Activated CD4-positive, alpha-beta T cell treated with anti-CD3 and anti-CD28 coated beads, Interleukin-2, amount 50 U/mL, for 16 hours (primary cell): ENCODE measurements around the gene DEGS2.

ENCODE experiments used
- DNase-seq: peaks from one replicate; pipeline ENCODE4 v3.0.0-alpha.2; 2020

Gene DEGS2

DNA sequence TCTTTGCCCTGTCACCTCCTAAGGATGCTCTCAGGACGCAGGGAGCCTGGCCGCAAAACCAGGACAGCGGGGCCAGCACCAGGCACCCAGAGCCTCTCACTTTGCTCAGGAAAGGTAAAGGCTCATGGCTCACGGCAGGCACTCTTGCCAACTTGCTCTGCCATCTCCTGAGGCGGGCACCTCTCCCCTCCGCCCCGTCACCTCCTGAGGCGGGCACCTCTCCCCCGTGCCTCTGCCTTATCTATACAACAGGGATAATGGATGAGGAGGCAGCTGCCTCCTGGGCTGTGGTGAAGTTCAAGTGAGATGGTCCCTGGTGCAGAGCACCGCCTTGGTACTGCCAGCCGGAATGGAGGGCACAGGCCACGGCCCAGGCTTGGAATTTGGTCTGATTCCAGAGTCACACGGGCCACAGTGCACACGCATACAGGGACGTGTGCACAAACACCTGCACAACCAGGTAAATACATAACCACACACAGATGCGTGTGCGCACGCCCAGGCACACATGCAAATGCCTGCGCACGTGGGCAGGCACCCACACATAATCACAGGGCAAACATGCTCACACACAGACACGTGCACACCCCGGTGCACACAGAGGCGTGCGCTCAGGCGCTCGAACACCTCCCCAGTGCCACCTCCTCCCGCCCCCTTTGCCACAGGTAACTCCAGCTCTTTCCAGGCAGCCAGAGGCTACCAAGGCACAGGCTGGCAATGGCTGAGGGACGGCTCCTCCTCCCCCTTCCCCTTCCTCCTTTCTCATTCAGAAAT is 11.6 kb downstream of the DEGS2 start:
- DNase-seq = no peak

DNA sequence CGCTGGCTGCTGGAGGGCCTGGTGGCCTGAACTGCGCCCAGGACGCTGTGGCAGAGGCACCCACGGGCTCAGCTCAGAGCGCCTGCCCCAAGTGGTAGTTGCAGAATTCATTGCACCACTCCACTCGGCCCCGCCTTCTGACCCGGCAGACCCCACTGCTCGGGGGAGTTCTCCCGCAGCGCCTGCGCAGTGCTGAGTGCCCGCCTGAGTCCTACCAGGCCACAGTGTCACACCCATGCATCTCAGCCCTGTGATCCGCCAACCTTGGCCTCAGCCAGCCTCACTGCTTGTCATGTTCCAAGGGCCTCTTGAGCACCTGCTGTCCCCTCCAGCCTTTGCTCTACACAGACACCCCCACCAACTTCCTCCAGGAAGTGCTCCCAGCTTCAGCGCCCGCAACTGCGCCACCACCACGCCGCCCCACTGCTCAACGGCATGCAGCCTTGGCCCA is 12.2 kb downstream of the DEGS2 start:
- DNase-seq = peak; percentile 45

DNA sequence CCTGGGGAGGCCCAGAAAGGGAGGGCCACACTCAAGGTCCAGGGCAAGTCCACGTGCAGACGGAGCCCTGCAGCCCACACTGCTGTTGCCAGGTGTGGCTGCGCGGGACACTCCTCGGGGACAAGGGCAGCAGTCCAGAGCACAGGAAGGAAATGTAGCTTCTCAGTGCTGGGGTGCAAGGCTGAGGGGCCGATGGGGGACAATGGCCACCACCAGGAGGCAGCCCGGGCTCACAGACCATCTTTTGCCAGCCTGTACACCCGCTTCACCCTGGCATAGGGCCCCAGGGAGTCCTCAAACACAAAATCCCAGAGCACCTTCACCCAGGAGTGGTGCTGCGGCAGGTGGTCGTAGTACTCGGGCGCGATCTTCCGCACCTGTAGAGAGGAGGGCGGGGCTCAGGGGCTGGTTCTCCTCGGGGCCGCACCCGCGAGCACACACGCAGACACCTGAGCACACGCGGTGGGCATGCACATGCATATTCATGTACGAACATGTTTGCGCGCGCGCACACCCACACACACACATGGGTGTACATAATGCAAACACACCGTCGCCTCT is 12.8 kb downstream of the DEGS2 start:
- no peak for DNase-seq

DNA sequence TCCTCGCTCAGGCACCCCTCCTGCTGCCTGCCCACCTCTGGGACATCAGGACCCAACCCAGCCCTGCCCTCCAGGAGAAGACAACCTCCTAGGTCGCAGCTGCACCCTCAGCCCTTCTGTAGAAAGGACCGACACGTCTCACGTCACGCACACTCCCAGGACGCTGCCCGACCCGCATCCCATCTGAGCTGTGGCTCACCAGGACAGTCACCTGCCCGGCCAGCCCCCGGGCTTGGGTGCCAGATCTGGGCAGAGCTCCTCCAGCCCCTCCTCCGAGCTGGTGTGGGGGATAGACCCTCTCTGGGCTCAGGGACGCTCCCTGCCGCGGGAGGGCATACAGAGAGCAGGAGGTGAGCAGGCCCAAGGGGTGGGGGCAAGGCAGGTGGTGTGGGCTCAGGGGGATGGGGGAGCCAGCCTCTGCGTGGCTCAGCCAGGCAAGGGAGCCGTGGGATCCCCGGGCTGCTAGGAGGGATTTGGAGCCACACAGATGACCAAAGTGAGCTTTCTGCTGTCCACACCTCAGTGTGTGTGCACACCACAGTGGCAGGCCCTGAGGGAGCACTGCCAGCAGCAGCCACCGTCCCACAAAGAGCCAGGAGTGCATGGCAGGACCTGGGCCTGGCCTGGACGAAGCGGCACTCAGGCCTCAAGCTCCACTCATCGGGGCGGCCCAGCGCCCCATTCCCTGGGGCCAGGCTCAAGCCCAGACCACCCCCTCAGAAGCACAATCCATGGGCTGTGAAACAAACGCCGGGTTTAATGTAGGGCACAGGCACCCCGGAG is 13.6 kb downstream of the DEGS2 start:
- DNase-seq = no peak

DNA sequence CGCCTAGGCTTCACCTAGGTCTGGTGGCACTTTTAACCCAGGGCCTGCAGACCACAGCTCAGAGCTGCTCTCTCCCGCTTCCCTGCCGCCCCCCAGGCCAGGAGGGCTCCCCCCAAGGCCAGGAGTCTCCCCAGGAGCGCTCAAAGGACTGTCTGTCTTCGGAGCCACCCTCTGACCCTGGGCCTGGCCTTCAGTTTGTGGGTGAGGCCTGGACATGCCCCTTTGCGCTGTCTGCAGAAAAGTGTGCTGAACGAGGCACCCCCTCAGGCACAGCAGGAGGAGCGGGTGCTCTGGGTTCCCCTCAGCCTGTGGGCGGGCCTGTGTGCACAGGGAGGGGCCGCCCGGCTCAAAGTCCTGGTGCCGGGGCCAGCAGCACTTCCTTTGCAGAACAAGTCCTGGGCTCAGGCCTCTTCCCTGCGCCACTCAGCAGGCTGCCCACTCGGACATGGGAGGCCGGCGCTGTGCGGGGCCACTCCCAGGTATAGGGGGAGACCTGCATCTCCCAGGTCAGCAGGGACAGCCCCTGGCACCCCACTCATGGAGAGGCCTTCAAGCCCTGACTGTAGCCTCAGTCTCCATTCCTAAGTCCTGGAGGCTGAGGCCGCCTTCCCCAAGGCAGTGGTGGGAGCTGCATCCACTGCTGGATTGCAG is 14.3 kb downstream of the DEGS2 start:
- DNase-seq = no peak

DNA sequence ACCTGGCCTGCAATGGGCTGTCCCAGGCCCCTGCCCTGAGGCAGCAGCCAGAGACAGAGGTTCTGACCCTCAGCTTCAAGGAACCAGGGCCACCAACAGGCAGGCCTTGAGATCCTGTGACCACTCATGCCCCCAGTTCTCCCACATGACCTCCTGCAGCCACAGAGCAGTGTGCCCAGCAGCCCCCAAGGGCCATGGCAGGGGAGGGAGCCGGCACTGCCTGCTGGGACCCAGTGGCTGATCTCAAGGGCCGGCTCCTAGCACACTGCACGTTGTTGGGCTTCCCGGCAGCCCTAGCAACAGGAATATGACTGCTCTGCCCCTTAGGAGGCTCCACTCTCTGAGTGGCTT is 14.8 kb downstream of the DEGS2 start:
- DNase-seq = no peak

DNA sequence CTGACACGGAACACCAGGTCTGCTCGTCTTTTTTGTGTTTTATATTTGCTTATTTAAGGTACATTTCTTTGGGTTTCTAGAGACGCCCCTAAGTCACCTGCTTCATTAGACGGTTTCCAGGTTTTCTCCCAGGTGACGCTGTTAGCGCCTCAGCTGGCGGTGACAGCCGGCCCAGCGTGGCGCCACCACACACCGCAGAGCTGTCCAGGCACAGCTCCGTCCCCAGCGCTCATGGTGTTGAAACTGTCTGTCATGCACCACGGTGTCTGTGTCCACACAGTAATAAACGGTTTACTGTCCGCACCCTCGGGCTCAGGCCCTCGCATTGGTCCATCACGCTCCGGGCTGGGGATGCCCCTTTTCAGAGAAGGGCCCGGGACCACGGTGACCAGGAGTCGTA is 15.5 kb downstream of the DEGS2 start:
- DNase-seq = no peak

DNA sequence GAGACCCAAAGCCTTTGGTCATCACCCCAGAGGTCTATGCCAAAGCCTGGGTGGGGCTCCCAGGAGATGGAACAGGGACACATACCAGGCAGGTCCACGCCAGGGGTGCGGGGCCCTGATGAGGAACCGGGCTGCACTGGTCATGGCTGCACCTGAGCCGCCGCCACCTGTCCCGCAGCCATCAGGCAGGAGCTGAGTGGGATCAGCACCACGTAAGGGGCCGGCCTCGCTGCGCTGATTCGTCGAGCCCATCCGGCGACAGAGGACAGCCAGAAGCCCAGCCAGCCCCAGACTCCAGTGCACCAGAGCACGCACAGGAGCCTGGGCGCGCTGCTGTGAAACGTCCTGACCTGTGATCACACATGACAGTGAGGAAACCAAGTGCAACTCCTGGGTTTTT is 15.9 kb downstream of the DEGS2 start:
- no peak for DNase-seq

DNA sequence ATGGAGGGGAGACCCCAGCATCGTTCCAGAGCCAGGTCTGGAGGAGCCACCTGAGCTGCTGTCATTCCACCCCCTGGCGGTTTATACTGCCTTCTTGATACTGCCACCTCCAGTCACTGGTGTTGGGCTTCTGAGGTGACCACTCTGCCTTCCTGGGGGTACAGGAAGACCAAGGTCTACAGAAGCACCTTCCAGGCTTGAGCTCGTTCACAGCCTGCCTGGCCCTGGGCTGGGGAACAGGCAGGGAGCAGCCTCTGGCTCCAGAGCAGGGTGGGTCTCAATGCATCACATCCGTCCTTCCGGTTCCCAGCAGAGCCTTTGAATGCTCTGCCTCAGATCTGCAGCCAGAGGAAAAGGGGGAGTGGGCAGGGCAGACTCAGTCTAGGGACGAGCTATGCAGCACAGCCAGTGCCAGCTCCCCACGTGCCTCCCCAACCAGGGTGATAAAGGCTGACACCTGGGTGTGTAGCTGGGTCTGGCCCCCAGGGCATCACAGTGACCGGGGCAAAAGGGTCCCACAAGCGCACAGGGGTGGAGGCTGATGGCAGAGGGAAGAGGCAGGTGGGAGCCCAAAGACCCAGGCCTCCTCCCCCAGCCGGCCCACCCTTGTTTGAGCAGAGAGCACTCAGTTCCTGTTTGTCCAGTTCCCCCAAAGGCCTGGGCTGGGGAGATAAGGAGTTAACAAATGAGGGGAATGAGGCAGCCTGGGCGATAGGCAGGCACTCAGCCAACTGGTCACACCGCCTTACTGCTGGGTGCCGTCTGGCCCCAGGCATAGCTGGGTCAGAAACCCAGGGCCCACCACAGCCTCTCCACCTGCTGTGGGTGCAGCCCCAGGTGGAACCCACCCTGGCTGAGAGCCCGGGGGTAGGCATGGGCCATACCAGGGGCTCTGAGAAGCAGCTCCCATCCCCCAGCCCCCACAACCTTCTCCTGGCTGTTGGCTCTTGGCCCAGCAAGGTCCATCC is 17.1 kb downstream of the DEGS2 start:
- DNase-seq = no peak

DNA sequence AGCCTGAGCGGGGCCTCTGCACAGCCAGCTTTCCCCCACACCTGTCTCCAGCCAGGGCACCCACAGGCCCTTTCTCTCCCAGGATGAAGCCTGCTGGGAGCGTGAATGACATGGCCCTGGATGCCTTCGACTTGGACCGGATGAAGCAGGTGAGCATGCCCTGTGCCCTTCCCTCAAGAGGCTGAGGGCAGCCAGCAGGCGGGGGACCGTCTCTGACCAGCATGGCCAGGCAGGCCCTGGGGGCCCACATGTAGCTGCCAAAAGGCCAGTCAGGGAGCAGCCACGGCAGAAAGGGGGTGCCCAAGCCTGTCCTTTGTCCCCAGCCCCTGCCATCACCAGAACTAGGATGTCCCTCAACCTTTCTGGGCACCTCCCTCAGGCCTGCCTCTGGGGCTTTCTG is 18.3 kb downstream of the DEGS2 start:
- DNase-seq = no peak

DNA sequence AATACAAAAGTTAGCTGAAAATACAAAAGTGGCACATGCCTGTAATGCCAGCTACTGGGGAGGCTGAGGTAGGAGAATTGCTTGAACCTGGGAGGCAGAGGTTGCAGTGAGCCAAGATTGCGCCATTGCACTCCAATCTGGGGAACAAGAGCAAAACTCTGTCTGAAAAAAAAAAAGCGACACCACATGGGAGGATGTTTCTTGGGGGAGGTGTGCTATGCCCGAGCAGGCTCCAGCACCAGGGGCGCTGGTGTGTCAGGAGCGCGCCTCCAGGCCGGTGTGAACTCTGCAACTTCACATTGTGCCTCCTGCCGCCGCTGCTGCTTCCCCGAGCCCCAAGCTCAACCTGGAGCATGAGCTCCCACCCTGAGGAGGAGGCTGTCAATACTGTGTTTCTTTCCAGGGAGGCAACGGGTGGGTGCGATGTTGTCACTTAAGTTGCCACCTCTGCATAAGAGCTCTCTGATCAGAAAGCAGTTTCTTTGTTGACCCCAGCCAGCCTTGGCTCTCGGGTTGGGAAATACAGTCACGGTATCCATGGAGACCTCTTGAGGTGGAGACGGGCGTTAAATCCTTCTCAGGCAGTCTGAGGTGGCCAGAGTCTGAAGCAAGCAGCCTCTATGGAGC is 18.9 kb downstream of the DEGS2 start:
- no peak for DNase-seq

DNA sequence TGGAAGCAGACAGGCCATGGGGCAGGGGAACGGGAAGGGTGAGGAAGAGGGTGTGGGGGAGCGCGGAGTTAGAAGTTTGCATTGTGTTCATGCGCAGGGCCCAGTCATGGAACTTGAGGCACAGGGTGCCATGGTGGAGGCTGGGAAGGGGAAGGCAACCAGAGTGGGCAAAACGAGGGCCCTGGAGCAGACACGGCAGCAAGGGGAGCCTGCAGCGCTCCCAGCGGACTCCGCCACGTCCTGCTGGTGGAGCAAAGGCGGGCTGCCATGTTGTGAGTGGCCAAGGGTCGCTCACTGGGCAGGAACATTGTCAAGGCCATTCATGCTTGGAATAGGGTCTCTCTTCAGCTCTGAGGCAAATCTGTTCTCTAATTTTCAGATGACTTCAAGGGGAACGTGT is 20.5 kb downstream of the DEGS2 start:
- no peak for DNase-seq

DNA sequence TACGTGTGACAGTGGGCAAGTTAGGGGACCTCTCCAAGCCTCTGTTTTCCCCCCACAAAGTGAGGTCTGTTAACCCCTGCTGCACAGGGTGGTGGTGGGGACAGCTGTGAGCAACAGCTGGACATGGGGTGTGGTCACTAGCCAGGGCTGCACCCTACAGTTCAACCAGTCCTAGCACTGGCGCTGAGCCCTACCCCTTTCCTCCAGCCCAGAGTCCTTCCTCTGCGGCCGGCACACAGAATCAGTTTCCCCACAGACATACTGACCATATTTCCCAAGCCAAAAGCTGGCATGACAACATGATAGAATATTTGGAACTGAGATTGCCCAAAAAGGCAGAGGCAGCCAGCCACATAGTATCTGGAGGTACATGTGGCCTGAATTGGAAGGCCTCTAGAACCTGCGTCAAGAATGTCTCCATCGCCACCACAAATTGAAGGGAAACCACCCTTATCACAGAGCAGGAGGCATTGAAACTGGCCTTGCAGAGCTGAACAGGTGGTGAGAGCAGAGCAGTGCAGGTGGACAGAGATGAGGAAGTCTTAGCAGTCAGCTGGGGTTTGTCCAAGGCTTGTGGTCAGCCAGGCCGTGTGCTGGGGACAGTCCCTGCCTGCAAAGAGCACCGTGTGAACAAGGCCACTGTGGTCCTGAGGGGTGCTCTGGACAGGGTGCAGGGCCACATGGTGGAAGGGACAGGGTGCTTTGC is 21.2 kb downstream of the DEGS2 start:
- DNase-seq = no peak

DNA sequence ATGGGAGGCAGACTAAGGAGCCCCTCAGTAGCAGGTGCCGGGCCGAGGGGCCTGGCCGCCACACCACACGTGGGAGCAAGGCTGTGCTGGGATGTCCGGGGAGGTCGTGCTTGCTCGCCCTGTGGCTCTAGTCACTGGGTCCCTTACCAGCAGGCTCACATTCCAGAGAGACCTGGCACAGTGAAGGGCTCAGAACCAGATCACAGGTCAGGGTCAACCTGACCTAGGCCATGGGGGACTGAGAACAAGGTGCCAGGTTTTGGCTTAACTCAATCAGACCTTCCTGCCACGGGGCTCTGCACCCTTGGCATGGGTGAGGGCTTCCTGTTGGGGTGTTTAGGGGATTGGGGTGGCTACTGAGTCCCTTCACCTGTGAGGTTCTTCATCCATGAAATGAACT is 22.3 kb downstream of the DEGS2 start:
- no peak for DNase-seq

DNA sequence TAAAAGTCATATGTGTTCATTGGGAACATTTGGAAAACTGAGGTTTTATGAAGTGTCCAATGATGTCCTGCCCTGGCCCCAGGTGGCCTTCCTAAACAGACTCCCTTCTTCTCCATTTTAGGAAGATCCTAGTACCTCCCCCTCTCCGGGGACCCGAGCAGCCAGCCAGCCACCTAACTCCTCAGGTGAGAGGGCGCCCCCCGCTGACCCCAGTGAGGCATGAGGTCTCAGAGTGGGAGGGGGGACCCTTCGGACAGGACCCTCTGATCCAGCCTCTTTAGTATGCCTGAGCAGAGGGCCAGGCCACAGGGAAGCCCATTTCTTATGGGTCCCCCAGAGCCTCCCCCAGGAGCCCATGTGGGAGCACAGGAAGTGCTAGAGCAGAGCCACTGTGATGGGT is 23.7 kb downstream of the DEGS2 start:
- no peak for DNase-seq

DNA sequence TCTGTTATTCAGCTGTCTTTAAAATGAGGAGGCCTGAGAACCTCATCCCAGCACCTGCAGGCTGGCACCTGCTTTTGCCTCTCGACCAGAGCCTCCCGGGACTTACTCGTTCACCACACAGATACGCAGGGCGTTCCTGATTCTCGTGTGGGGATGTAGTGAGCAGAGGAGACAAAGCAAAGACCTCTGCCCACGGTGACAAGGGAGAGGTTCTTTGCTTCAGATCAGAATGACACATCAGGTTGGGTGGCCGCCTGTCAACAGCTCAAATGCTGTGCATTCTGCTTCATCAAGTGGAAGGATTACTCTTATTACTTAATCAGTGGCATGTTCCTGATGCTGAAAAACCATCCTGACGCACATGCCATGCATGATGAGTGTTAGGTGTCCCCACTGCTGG is 24.4 kb downstream of the DEGS2 start:
- no peak for DNase-seq

DNA sequence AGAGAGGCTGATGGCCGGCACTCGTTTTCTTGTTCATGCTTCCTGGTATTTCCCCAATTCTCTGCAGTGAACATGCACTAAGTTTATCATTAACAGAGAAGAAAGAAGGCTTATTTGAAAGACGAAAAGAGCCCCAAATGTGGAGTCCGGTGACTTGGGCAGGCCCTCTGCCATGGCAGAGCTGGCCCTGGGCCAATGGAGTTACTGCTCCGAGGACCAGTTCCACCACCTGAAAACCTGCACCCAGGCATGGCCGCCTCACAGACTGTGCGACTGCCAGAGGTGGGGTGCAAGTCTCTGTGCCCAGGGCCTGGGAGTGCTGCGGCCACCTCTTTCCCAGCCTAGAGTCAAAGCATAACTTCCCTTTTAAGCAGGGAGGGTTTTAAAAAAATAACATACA is 24.9 kb downstream of the DEGS2 start:
- no peak for DNase-seq

DNA sequence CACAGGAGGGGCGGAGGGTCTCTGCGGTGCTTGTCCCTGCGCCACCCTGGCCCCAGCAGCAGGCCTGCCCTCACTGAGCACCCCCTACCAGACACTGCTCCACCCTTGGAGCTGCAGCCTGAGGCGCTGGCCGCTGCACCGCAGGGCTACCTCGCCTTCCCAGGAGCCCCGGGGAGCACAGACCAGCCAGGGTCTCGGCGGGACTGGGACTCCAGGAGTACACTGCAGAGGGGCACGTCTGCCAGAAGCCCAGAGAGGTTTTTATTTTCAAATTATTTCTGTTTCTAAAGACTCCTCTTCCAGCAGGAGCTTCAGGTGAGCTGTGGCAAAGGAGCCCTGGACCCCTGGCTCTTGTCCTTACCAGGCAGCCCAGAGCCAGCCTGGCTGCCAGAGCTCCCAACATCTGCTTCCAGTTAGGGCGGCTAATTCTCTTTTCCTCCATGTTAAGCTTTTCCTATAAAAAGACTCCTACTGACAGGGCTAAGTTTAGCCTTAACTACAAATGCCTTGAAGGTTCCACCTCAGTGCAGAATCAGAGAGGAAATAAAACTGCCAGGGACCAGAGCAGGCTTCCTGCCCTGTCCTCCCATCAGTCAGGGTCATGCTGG is 26.4 kb downstream of the DEGS2 start:
- no peak for DNase-seq

DNA sequence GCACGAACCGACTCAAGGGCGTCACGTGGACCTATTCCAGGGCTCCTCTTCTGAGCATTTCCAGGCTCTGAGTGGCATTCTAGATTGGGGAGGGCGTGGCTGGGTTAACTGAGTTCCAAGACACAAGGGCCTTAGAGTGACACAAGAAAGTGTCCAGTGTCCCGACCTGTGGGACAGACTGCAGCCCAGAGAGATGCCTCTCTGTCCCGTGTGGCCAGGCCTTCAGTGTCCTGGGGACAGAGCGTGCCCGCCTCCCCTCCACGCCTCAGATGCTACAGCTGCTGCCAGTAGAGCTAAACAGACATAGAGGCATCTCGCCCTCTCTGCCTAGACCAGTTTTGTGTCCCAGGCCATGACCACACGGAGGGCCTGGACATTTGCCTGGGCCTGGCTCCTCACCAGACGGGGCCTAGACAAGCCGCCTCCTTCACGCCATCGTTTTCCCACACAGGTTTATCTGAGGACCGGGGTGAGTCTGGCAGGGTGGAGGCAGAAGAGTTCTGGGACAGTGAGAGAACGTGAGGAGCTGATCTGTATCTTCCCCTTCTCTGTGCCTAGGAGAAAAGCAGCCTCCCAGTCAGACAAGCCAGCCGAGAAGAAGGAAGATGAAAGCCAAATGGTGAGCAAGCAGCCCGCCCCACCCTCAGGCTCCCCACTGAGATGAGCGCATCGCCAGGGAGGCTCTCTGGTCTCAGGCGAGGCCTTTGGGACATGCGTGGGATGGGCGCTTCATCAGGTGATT is 27.1 kb downstream of the DEGS2 start:
- no peak for DNase-seq

DNA sequence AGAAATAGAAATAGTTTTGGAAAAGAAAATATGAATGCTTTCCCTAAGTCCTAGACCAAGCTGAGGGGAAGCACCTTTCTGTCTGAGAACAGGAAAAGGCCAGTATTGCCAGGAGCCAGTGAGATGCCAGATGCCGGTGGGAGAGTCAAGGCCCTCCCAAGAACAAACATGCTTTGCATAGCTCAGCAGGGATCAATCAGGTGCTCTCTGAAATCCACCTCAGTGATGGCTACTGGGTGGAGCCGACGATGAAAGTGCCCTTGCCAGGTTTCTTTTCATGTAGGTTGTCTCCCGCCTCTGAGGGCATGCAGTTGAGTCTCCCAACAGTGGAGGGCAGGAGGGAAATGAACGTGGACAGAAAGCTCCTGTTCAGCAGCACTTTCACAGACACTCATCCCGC is 28.3 kb downstream of the DEGS2 start:
- no peak for DNase-seq
